WTC11 (cell line): ENCODE data around the gene PAIP2B. TPM values are rescaled to one million over a fixed set of nuclear protein-coding genes. Genes with fewer than 3 reads are reported as not detected.

Experiments
- ATAC-seq: fragments of 200-7000 bp; cut with Tn5 transposase; 2 replicates; pipeline ENCODE4 v1.10.0; 2021; ENCODE audit warnings: mild to moderate bottlenecking, moderate library complexity
- CTCF ChIA-PET: fragments of 300-600 bp; sonication (Branson Sonifier 250); formaldehyde crosslinking; loops from one replicate; lab custom pipeline; 2021; ENCODE audit warnings: antibody characterized with exemption; lab: Charles Lee
- POLR2A ChIA-PET: fragments of 350-600 bp; sonication (Branson Sonifier 250); formaldehyde crosslinking; loops from one replicate; lab custom pipeline; 2021; ENCODE audit warnings: antibody characterized with exemption; lab: Charles Lee
- DNase-seq: peaks from one replicate; pipeline ENCODE4 v3.0.0; 2021; ENCODE audit warnings: low spot score
- H3K27ac Mint-ChIP-seq: 2 replicates; pipeline ENCODE4 v1.8.0; 2021; ENCODE audit warnings: mixed read lengths
- H3K27me3 Mint-ChIP-seq: 2 replicates; pipeline ENCODE4 v1.8.0; 2021; ENCODE audit warnings: low read depth, mild to moderate bottlenecking, moderate library complexity, mixed read lengths
- H3K36me3 Mint-ChIP-seq: 2 replicates; pipeline ENCODE4 v1.8.0; 2021; ENCODE audit warnings: mixed read lengths
- H3K4me1 Mint-ChIP-seq: 2 replicates; pipeline ENCODE4 v1.8.0; 2022; ENCODE audit warnings: mixed read lengths
- H3K4me3 Mint-ChIP-seq: 2 replicates; pipeline ENCODE4 v1.8.0; 2021; ENCODE audit warnings: mild to moderate bottlenecking, moderate library complexity, mixed read lengths
- H3K9me3 Mint-ChIP-seq: 2 replicates; pipeline ENCODE4 v1.8.0; 2021; ENCODE audit warnings: mixed read lengths
- ATF2 ChIP-seq: sonication (generic); formaldehyde crosslinking; IDR thresholded peaks from 2 replicates; pipeline ENCODE4 v1.8.1; 2022; ENCODE audit warnings: low read depth, missing genetic modification reagents, borderline replicate concordance
- CBFB ChIP-seq: sonication (generic); formaldehyde crosslinking; IDR thresholded peaks from 2 replicates; pipeline ENCODE4 v1.8.1; 2022; ENCODE audit warnings: mild to moderate bottlenecking, low read depth, missing genetic modification reagents
- CREB1 ChIP-seq: sonication (generic); formaldehyde crosslinking; IDR thresholded peaks from 2 replicates; pipeline ENCODE4 v1.8.0; 2023; ENCODE audit warnings: mild to moderate bottlenecking, missing genetic modification reagents
- ELF4 ChIP-seq: sonication (generic); formaldehyde crosslinking; IDR thresholded peaks from 2 replicates; pipeline ENCODE4 v1.8.1; 2022; ENCODE audit warnings: low read depth, mild to moderate bottlenecking, moderate library complexity, missing genetic modification reagents
- EMX1 ChIP-seq: fragments of 250-450 bp; sonication (Bioruptor Pico); IDR thresholded peaks from 2 replicates; pipeline ENCODE4 v1.8.0; 2021; ENCODE audit warnings: mild to moderate bottlenecking
- ERG ChIP-seq: fragments of 250-450 bp; sonication (Bioruptor Pico); IDR thresholded peaks from 2 replicates; pipeline ENCODE4 v1.8.0; 2021; ENCODE audit warnings: mild to moderate bottlenecking
- FOXP4 ChIP-seq: sonication (generic); formaldehyde crosslinking; IDR thresholded peaks from 2 replicates; pipeline ENCODE4 v1.8.0; 2022; ENCODE audit warnings: mild to moderate bottlenecking, missing genetic modification reagents
- IRF2 ChIP-seq: sonication (generic); formaldehyde crosslinking; IDR thresholded peaks from 2 replicates; pipeline ENCODE4 v1.8.0; 2022; ENCODE audit warnings: low read depth, missing genetic modification reagents, borderline replicate concordance
- NFATC4 ChIP-seq: fragments of 250-450 bp; sonication (Bioruptor Pico); IDR thresholded peaks from 2 replicates; pipeline ENCODE4 v1.9.0; 2021; ENCODE audit warnings: mild to moderate bottlenecking
- PRRX2 ChIP-seq: fragments of 250-450 bp; sonication (Bioruptor Pico); IDR thresholded peaks from 2 replicates; pipeline ENCODE4 v1.8.0; 2021; ENCODE audit warnings: mild to moderate bottlenecking
- TP53 ChIP-seq: sonication (generic); formaldehyde crosslinking; IDR thresholded peaks from 2 replicates; pipeline ENCODE4 v1.8.1; 2023; ENCODE audit warnings: mild to moderate bottlenecking, missing genetic modification reagents
- ZBTB21 ChIP-seq: sonication (generic); formaldehyde crosslinking; IDR thresholded peaks from 2 replicates; pipeline ENCODE4 v1.8.1; 2023; ENCODE audit warnings: mild to moderate bottlenecking, missing genetic modification reagents, borderline replicate concordance
- ZNF232 ChIP-seq: sonication (generic); formaldehyde crosslinking; IDR thresholded peaks from 2 replicates; pipeline ENCODE4 v1.8.0; 2022; ENCODE audit warnings: mild to moderate bottlenecking, missing genetic modification reagents
- ZNF416 ChIP-seq: fragments of 250-450 bp; sonication (Bioruptor Pico); IDR thresholded peaks from 2 replicates; pipeline ENCODE4 v1.9.0; 2021; ENCODE audit warnings: mild to moderate bottlenecking, inconsistent platforms
- ZNF532 ChIP-seq: fragments of 250-450 bp; sonication (Bioruptor Pico); IDR thresholded peaks from 2 replicates; pipeline ENCODE4 v1.9.0; 2021; ENCODE audit warnings: mild to moderate bottlenecking, borderline replicate concordance
- total RNA-seq: library from RNA; stranded (reverse); gene quantifications from 3 replicates; pipeline ENCODE4 v1.2.3, GENCODE V29; 2021
- TF ChIP-seq, protein P1 (sequence below): sonication (generic); formaldehyde crosslinking; IDR thresholded peaks from 2 replicates; pipeline ENCODE4 v1.8.1; 2023; ENCODE audit warnings: mild to moderate bottlenecking, moderate library complexity, missing genetic modification reagents
- TF ChIP-seq, protein P2 (sequence below): fragments of 200-600 bp; IDR thresholded peaks from 2 replicates; pipeline ENCODE4 v1.8.0; 2022; ENCODE audit warnings: antibody characterized with exemption
- TF ChIP-seq, protein P3 (sequence below): fragments of 250-450 bp; sonication (Bioruptor Pico); IDR thresholded peaks from 2 replicates; pipeline ENCODE4 v1.9.0; 2021; ENCODE audit warnings: mild to moderate bottlenecking
- TF ChIP-seq, protein P4 (sequence below): sonication (generic); formaldehyde crosslinking; IDR thresholded peaks from 2 replicates; pipeline ENCODE4 v1.8.1; 2023; ENCODE audit warnings: mild to moderate bottlenecking, missing genetic modification reagents

The PAIP2B gene
- total RNA-seq, 1 experiment from 2014 or later = 19.3 TPM

GRCh38 chr2:71253476-71253875, 26.6 kb upstream of the PAIP2B start:
- POLR2A ChIA-PET = no interaction called here
- no peak overlapping the region for H3K4me3 Mint-ChIP-seq
- TF ChIP-seq IRF2 (CRISPR knock-in tag) = no peak
- no peak for TF ChIP-seq PRRX2 (CRISPR knock-in tag)
- no peak for TF ChIP-seq EMX1
- TF ChIP-seq, protein P1, sequence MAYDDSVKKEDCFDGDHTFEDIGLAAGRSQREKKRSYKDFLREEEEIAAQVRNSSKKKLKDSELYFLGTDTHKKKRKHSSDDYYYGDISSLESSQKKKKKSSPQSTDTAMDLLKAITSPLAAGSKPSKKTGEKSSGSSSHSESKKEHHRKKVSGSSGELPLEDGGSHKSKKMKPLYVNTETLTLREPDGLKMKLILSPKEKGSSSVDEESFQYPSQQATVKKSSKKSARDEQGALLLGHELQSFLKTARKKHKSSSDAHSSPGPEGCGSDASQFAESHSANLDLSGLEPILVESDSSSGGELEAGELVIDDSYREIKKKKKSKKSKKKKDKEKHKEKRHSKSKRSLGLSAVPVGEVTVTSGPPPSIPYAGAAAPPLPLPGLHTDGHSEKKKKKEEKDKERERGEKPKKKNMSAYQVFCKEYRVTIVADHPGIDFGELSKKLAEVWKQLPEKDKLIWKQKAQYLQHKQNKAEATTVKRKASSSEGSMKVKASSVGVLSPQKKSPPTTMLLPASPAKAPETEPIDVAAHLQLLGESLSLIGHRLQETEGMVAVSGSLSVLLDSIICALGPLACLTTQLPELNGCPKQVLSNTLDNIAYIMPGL (CRISPR knock-in tag) = no peak
- TF ChIP-seq, all 79 proteins: peak for 0
- no peak overlapping the region for H3K27ac Mint-ChIP-seq
- H3K27me3 Mint-ChIP-seq = peaks cover 14% of the 10 kb centered on the region
- DNase-seq = no peak
- H3K36me3 Mint-ChIP-seq = peaks cover 4% of the 10 kb centered on the region
- H3K4me1 Mint-ChIP-seq = no peaks in the 10 kb centered on the region
- no peak for ATAC-seq
- H3K9me3 Mint-ChIP-seq = peaks cover 21% of the 10 kb centered on the region
- CTCF ChIA-PET = no interaction called here

DNA sequence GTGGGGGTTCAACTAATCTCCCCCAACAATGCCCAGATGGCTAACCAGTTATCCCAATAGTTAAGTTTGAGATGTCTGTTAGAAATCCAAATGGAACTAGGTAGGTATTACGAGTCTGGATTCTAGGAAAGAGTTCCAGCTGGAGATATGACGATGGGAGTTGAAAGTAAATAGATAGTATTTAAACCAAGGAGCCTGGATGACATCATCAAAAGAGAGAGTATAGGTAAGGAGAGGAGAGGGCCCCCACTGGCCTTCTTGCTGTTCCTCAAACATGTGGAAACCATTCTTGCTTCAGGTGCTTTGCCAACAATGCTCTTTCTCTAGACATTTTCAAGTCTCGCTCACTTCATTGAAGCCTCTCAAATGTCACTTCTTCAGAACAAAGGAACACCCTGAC, 26.0 kb upstream of the PAIP2B start:
- DNase-seq (no peak), ATAC-seq (no peak)
- ChIA-PET POLR2A (no interaction called here), CTCF (no interaction called here)
- Mint-ChIP-seq H3K4me3 (no peak overlapping the region), H3K27me3 (peaks cover 18% of the 10 kb centered on the region), H3K27ac (no peak overlapping the region), H3K9me3 (peaks cover 21% of the 10 kb centered on the region), H3K36me3 (peaks cover 4% of the 10 kb centered on the region), H3K4me1 (no peaks in the 10 kb centered on the region)
- TF ChIP-seq TP53 (CRISPR knock-in tag) = no peak
- TF ChIP-seq, protein P2, sequence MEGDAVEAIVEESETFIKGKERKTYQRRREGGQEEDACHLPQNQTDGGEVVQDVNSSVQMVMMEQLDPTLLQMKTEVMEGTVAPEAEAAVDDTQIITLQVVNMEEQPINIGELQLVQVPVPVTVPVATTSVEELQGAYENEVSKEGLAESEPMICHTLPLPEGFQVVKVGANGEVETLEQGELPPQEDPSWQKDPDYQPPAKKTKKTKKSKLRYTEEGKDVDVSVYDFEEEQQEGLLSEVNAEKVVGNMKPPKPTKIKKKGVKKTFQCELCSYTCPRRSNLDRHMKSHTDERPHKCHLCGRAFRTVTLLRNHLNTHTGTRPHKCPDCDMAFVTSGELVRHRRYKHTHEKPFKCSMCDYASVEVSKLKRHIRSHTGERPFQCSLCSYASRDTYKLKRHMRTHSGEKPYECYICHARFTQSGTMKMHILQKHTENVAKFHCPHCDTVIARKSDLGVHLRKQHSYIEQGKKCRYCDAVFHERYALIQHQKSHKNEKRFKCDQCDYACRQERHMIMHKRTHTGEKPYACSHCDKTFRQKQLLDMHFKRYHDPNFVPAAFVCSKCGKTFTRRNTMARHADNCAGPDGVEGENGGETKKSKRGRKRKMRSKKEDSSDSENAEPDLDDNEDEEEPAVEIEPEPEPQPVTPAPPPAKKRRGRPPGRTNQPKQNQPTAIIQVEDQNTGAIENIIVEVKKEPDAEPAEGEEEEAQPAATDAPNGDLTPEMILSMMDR = no peak
- no peak for TF ChIP-seq ZNF232 (CRISPR knock-in tag)
- TF ChIP-seq PRRX2 (CRISPR knock-in tag) = no peak
- TF ChIP-seq ZNF416 (CRISPR knock-in tag) = no peak
- no peak for TF ChIP-seq ATF2 (CRISPR knock-in tag)
- no peak for TF ChIP-seq NFATC4 (CRISPR knock-in tag)
- TF ChIP-seq, protein P3, sequence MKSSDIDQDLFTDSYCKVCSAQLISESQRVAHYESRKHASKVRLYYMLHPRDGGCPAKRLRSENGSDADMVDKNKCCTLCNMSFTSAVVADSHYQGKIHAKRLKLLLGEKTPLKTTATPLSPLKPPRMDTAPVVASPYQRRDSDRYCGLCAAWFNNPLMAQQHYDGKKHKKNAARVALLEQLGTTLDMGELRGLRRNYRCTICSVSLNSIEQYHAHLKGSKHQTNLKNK (CRISPR knock-in tag) = no peak
- no peak for TF ChIP-seq FOXP4 (CRISPR knock-in tag)
- TF ChIP-seq CREB1 (CRISPR knock-in tag) = no peak
- TF ChIP-seq CBFB (CRISPR knock-in tag) = no peak
- TF ChIP-seq, protein P4, sequence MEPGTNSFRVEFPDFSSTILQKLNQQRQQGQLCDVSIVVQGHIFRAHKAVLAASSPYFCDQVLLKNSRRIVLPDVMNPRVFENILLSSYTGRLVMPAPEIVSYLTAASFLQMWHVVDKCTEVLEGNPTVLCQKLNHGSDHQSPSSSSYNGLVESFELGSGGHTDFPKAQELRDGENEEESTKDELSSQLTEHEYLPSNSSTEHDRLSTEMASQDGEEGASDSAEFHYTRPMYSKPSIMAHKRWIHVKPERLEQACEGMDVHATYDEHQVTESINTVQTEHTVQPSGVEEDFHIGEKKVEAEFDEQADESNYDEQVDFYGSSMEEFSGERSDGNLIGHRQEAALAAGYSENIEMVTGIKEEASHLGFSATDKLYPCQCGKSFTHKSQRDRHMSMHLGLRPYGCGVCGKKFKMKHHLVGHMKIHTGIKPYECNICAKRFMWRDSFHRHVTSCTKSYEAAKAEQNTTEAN (CRISPR knock-in tag) = no peak
- TF ChIP-seq ZNF532 (CRISPR knock-in tag) = no peak
- no peak for TF ChIP-seq ERG (CRISPR knock-in tag)
- TF ChIP-seq ELF4 (CRISPR knock-in tag) = no peak
- no peak for TF ChIP-seq ZBTB21
